HepG2 (cell line): Measurements from ENCODE around the gene ATP6V0A1. TPM values are rescaled to one million over a fixed set of nuclear protein-coding genes. Genes with fewer than 3 reads are reported as not detected.

Experiments
- ARNTL ChIP-seq: sonication (generic); formaldehyde crosslinking; IDR thresholded peaks from 2 replicates; pipeline ENCODE4 v1.4.0; 2020; ENCODE audit warnings: mild to moderate bottlenecking, missing genetic modification reagents
- HNRNPUL1 ChIP-seq: fragments of 200-400 bp; formaldehyde crosslinking; IDR thresholded peaks from 2 replicates; pipeline ENCODE4 v1.6.1; 2017; ENCODE audit warnings: low read depth, mild to moderate bottlenecking, low read length, moderate library complexity
- MEF2D ChIP-seq: sonication (generic); formaldehyde crosslinking; IDR thresholded peaks from 2 replicates; pipeline ENCODE4 v1.5.1; 2020; ENCODE audit warnings: mild to moderate bottlenecking, missing genetic modification reagents
- NFKB2 ChIP-seq: sonication (generic); formaldehyde crosslinking; IDR thresholded peaks from 2 replicates; pipeline ENCODE4 v1.4.0; 2020; ENCODE audit warnings: missing genetic modification reagents, borderline replicate concordance
- RFX1 ChIP-seq: fragments of 450-650 bp; IDR thresholded peaks from 2 replicates; pipeline ENCODE4 v1.6.1; 2017
- ZMYM3 ChIP-seq: sonication (generic); formaldehyde crosslinking; IDR thresholded peaks from 2 replicates; pipeline ENCODE4 v1.5.1; 2020; ENCODE audit warnings: mild to moderate bottlenecking, missing genetic modification reagents
- ZNF274 ChIP-seq: sonication (generic); formaldehyde crosslinking; IDR thresholded peaks from 2 replicates; pipeline ENCODE4 v1.5.1; 2020; ENCODE audit warnings: mild to moderate bottlenecking, missing genetic modification reagents
- ZNF660 ChIP-seq: sonication (generic); formaldehyde crosslinking; IDR thresholded peaks from 2 replicates; pipeline ENCODE4 v1.5.1; 2020; ENCODE audit warnings: mild to moderate bottlenecking, low read depth, missing genetic modification reagents, borderline replicate concordance
- ZSCAN31 ChIP-seq: sonication (generic); formaldehyde crosslinking; IDR thresholded peaks from 2 replicates; pipeline ENCODE4 v1.5.0; 2020; ENCODE audit warnings: low read depth, mild to moderate bottlenecking, missing genetic modification reagents
- polyA plus RNA-seq, 8 experiments: library from polyadenylated mRNA; depleted of rRNA in 3 of 8; stranded (reverse) in 7 of 8; unstranded in 1 of 8; fragments of >200 nt; fragmentation: Illumina TruSeq in 4 of 8; extraction: Trizol in 4 of 8; gene quantifications; 2 replicates each; pipeline versions ENCODE4 v1.2.1 to v1.2.3, GENCODE V29; 2011 to 2016; ENCODE audit warnings: low read depth in 4 of 8, missing spikeins in 1 of 8, mixed read lengths in 1 of 8; ENCODE audit not compliant: insufficient read depth in 1 of 8
- total RNA-seq, 5 experiments: library from RNA; depleted of rRNA; stranded (reverse); fragments of >200 nt; fragmentation: Illumina TruSeq; extraction: Trizol; gene quantifications; 2 replicates each; pipeline ENCODE4 v1.2.3, GENCODE V29; 2016; ENCODE audit warnings: low read depth in 1 of 5
- TF ChIP-seq, protein P1 (sequence below): sonication (generic); formaldehyde crosslinking; IDR thresholded peaks from 2 replicates; pipeline ENCODE4 v1.4.0; 2020; ENCODE audit warnings: mild to moderate bottlenecking, missing genetic modification reagents
- TF ChIP-seq, protein P2 (sequence below), 2 experiments: sonication (generic) in 1 of 2; formaldehyde crosslinking in 1 of 2; IDR thresholded peaks; 2 replicates each; pipeline versions ENCODE4 v1.6.1 to v1.9.0; 2014 to 2022; ENCODE audit warnings: antibody characterized with exemption in 1 of 2, borderline replicate concordance in 1 of 2, inconsistent platforms in 1 of 2, low read depth in 1 of 2, missing genetic modification reagents in 1 of 2
- TF ChIP-seq, protein P3 (sequence below): sonication (generic); formaldehyde crosslinking; IDR thresholded peaks from 2 replicates; pipeline ENCODE4 v1.4.0; 2020; ENCODE audit warnings: missing genetic modification reagents
- TF ChIP-seq, protein P4 (sequence below): sonication (generic); formaldehyde crosslinking; IDR thresholded peaks from 2 replicates; pipeline ENCODE4 v1.4.0; 2020; ENCODE audit warnings: mild to moderate bottlenecking, missing genetic modification reagents, borderline replicate concordance

ATP6V0A1 gene
- total and polyA plus RNA-seq, 2 of the 13 experiments (the other 11 are each of a cell fraction or from before 2014, with no cell fraction given), result 27.9 to 54.1 TPM

DNA sequence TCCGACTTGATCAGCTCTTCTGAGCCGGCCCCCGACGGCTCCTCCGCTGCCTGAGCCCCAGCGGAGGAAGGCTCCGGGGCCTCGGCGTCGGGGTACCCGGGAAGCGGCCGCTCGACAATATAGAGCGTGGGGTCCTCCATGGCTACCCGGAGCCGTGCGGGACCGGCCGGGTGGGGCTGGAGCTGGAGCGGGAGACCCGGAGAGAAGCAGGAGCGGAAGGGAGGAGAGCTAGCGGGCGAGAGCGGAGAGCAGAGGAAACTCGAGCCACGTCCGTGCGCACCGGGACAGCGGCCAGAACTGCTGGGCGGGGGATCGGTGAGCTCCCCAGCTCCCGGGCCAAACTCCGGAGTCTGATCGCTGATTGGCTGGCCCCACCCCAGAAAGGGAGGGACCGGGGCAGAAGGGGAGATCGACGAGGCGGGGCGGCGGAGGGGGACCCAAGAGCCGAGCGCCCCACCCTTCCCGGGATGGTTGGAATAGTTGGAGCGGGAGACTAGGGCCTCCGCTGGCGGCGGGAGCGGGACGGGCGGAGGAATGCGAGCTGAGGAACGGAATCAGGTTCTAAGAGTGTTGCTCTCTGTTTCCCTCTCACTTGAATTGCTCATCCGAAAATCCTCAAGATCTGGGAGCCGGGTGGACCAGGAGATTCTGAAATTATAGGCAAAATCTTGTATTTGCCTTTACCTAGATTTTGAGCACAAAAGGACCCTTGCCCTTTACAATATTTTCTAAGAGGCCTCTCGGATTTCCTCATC is 35.5 kb upstream of the ATP6V0A1 start, which contains the start of gene CAVIN1 (continued):
- TF ChIP-seq, protein P1, sequence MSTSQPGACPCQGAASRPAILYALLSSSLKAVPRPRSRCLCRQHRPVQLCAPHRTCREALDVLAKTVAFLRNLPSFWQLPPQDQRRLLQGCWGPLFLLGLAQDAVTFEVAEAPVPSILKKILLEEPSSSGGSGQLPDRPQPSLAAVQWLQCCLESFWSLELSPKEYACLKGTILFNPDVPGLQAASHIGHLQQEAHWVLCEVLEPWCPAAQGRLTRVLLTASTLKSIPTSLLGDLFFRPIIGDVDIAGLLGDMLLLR (CRISPR knock-in tag), result no peak
- TF ChIP-seq, protein P2, sequence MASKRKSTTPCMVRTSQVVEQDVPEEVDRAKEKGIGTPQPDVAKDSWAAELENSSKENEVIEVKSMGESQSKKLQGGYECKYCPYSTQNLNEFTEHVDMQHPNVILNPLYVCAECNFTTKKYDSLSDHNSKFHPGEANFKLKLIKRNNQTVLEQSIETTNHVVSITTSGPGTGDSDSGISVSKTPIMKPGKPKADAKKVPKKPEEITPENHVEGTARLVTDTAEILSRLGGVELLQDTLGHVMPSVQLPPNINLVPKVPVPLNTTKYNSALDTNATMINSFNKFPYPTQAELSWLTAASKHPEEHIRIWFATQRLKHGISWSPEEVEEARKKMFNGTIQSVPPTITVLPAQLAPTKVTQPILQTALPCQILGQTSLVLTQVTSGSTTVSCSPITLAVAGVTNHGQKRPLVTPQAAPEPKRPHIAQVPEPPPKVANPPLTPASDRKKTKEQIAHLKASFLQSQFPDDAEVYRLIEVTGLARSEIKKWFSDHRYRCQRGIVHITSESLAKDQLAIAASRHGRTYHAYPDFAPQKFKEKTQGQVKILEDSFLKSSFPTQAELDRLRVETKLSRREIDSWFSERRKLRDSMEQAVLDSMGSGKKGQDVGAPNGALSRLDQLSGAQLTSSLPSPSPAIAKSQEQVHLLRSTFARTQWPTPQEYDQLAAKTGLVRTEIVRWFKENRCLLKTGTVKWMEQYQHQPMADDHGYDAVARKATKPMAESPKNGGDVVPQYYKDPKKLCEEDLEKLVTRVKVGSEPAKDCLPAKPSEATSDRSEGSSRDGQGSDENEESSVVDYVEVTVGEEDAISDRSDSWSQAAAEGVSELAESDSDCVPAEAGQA (IDR thresholded peaks at IDR 0.05; ENCODE audit: low read depth), result no peak
- TF ChIP-seq, protein P2 (CRISPR knock-in tag; IDR thresholded peaks at IDR 0.05; ENCODE audit: borderline replicate concordance), result peak; percentile 64; the same call in 1 of the 2 replicates
- TF ChIP-seq, protein P3, sequence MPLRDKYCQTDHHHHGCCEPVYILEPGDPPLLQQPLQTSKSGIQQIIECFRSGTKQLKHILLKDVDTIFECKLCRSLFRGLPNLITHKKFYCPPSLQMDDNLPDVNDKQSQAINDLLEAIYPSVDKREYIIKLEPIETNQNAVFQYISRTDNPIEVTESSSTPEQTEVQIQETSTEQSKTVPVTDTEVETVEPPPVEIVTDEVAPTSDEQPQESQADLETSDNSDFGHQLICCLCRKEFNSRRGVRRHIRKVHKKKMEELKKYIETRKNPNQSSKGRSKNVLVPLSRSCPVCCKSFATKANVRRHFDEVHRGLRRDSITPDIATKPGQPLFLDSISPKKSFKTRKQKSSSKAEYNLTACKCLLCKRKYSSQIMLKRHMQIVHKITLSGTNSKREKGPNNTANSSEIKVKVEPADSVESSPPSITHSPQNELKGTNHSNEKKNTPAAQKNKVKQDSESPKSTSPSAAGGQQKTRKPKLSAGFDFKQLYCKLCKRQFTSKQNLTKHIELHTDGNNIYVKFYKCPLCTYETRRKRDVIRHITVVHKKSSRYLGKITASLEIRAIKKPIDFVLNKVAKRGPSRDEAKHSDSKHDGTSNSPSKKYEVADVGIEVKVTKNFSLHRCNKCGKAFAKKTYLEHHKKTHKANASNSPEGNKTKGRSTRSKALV (CRISPR knock-in tag), result peak; percentile 98
- TF ChIP-seq, protein P4, sequence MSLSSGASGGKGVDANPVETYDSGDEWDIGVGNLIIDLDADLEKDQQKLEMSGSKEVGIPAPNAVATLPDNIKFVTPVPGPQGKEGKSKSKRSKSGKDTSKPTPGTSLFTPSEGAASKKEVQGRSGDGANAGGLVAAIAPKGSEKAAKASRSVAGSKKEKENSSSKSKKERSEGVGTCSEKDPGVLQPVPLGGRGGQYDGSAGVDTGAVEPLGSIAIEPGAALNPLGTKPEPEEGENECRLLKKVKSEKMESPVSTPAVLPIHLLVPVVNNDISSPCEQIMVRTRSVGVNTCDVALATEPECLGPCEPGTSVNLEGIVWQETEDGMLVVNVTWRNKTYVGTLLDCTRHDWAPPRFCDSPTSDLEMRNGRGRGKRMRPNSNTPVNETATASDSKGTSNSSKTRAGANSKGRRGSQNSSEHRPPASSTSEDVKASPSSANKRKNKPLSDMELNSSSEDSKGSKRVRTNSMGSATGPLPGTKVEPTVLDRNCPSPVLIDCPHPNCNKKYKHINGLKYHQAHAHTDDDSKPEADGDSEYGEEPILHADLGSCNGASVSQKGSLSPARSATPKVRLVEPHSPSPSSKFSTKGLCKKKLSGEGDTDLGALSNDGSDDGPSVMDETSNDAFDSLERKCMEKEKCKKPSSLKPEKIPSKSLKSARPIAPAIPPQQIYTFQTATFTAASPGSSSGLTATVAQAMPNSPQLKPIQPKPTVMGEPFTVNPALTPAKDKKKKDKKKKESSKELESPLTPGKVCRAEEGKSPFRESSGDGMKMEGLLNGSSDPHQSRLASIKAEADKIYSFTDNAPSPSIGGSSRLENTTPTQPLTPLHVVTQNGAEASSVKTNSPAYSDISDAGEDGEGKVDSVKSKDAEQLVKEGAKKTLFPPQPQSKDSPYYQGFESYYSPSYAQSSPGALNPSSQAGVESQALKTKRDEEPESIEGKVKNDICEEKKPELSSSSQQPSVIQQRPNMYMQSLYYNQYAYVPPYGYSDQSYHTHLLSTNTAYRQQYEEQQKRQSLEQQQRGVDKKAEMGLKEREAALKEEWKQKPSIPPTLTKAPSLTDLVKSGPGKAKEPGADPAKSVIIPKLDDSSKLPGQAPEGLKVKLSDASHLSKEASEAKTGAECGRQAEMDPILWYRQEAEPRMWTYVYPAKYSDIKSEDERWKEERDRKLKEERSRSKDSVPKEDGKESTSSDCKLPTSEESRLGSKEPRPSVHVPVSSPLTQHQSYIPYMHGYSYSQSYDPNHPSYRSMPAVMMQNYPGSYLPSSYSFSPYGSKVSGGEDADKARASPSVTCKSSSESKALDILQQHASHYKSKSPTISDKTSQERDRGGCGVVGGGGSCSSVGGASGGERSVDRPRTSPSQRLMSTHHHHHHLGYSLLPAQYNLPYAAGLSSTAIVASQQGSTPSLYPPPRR (CRISPR knock-in tag), result no peak
- peak; percentile 93; the same call in 1 of the 2 replicates for TF ChIP-seq NFKB2 (CRISPR knock-in tag)
- no peak for TF ChIP-seq ARNTL
- no peak for TF ChIP-seq ZNF660 (CRISPR knock-in tag)
- peak; percentile 75 for TF ChIP-seq ZSCAN31
- TF ChIP-seq ZMYM3 (CRISPR knock-in tag), result no peak
- TF ChIP-seq HNRNPUL1, result no peak
- TF ChIP-seq MEF2D, result 0 out of 2 replicates have a peak, but pooled peaks have one; percentile 48
- no peak for TF ChIP-seq RFX1
- 0 out of 2 replicates have a peak, but pooled peaks have one; percentile 60 for TF ChIP-seq ZNF274 (CRISPR knock-in tag)
